Smooth muscle cell of the brain vasculature (primary cell): ENCODE results near the gene NRXN3.

Experiments used
- DNase-seq: peaks from one replicate; pipeline ENCODE4 v3.0.0-alpha.2; 2012; ENCODE audit warnings: low read depth, low spot score

Gene NRXN3

GRCh38 chr14:79279645-79280597 lies 1109.7 kb downstream of the NRXN3 start:
- no peak for DNase-seq

GRCh38 chr14:79281244-79282152 lies 1111.3 kb downstream of the NRXN3 start:
- no peak for DNase-seq

GRCh38 chr14:79284621-79285020 lies 1114.4 kb downstream of the NRXN3 start:
- DNase-seq, result no peak

GRCh38 chr14:79285263-79285662 lies 1115.1 kb downstream of the NRXN3 start:
- no peak for DNase-seq

GRCh38 chr14:79287976-79288375 lies 1117.8 kb downstream of the NRXN3 start:
- no peak for DNase-seq

GRCh38 chr14:79293482-79294177 lies 1123.5 kb downstream of the NRXN3 start:
- DNase-seq, result no peak

GRCh38 chr14:79294499-79294898 lies 1124.3 kb downstream of the NRXN3 start:
- no peak for DNase-seq

GRCh38 chr14:79295385-79295784 lies 1125.2 kb downstream of the NRXN3 start:
- DNase-seq, result no peak

GRCh38 chr14:79298373-79298772 lies 1128.2 kb downstream of the NRXN3 start:
- DNase-seq, result no peak

GRCh38 chr14:79299162-79299561 lies 1129.0 kb downstream of the NRXN3 start:
- DNase-seq, result no peak

GRCh38 chr14:79304279-79304678 lies 1134.1 kb downstream of the NRXN3 start:
- DNase-seq, result no peak

GRCh38 chr14:79306546-79306945 lies 1136.4 kb downstream of the NRXN3 start:
- DNase-seq, result no peak

GRCh38 chr14:79318371-79318770 lies 1148.2 kb downstream of the NRXN3 start:
- no peak for DNase-seq

GRCh38 chr14:79320561-79320960 lies 1150.4 kb downstream of the NRXN3 start:
- no peak for DNase-seq

GRCh38 chr14:79321070-79321469 lies 1150.9 kb downstream of the NRXN3 start:
- DNase-seq, result no peak

- DNase-seq, result no peak
Measured at GRCh38 chr14:79325071-79325470, 1154.9 kb downstream of the NRXN3 start.

GRCh38 chr14:79325557-79325956 lies 1155.4 kb downstream of the NRXN3 start:
- no peak for DNase-seq

GRCh38 chr14:79328863-79329262 lies 1158.7 kb downstream of the NRXN3 start:
- no peak for DNase-seq

GRCh38 chr14:79331830-79332229 lies 1161.7 kb downstream of the NRXN3 start:
- no peak for DNase-seq

- DNase-seq, result no peak
Measured at GRCh38 chr14:79332504-79333197, 1162.5 kb downstream of the NRXN3 start.

GRCh38 chr14:79333198-79333546 lies 1163.0 kb downstream of the NRXN3 start:
- DNase-seq, result no peak
